ENCODE measurements around the gene CHMP4B. TPM values are rescaled to one million over a fixed set of nuclear protein-coding genes. Genes with fewer than 3 reads are reported as not detected.

Gene CHMP4B
- total and polyA plus RNA-seq, 7 donors = 102 to 394 (median 115) TPM

GRCh38 chr20:33837096-33837830 lies 26.1 kb downstream of the CHMP4B start:
- no peak overlapping the region for H3K4me3 ChIP-seq
- H3K27me3 ChIP-seq = no peaks in the 10 kb centered on the region
- 82 to 85% methylated on average over 5 of the region's 5 CpGs for WGBS, 2 donors
- TF ChIP-seq EP300 (IDR thresholded peaks at IDR 0.05) = no peak
- no peak for TF ChIP-seq POLR2A (IDR thresholded peaks at IDR 0.05)
- H3K9me3 ChIP-seq = no peaks in the 10 kb centered on the region
- intact Hi-C loops (cut with DNase I) = no loop called here
- H3K4me1 ChIP-seq = peaks cover 0 to 97% (median 88%) of the 10 kb centered on the region in 4 donors
- no peak for DNase-seq
- no peak overlapping the region for H3K27ac ChIP-seq
- no peaks in the 10 kb centered on the region for H3K36me3 ChIP-seq

DNA sequence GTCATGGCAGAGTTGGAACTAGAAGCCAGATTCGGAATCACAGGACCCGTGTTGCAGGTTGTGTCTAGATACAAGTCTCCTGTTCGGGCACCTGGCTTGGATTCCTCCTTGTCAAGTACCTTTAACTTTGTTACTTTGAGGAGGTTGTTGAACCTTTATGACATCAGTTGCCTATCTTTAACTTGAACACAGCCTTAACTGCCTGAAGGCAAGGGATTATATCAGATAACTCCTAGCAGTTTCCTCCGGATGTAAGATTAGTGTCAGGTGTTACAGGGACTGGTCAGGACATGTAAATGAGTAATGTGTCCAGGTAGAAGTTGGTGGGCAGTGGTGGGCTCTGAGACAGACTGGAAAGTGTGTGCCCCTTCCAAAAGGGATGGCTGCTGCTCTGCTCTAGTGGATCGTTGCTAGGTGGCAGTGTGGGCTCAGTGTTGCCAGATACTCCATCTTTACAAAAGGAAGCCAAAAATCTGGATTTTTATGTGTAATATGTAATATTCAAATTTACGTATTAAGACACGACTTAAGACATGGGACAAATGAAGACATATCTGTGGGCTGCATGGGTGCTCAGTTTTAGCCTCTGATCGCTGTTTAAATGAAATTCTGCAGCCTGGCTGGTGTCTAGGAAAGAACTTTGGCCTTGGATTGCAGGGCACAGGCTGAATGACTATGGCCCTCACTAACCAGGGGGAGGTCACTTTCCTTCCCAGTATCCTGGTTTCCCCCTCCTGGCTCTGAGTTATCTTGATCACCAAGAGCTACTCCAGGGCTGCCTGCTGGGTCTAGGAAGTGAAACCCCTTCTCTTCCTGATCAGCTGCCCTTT lies 27.1 kb downstream of the CHMP4B start:
- H3K4me3 ChIP-seq = no peak overlapping the region
- WGBS, 2 donors = 35 to 73% methylated on average over 8 of the region's 8 CpGs
- H3K4me1 ChIP-seq = peaks cover 0 to 97% (median 89%) of the 10 kb centered on the region in 4 donors
- H3K27ac ChIP-seq = no peak overlapping the region
- H3K36me3 ChIP-seq = no peaks in the 10 kb centered on the region
- no peaks in the 10 kb centered on the region for H3K9me3 ChIP-seq
- no peak for DNase-seq
- TF ChIP-seq POLR2A (IDR thresholded peaks at IDR 0.05) = no peak
- no peak for TF ChIP-seq POLR2AphosphoS5 (IDR thresholded peaks at IDR 0.05)
- no peak for TF ChIP-seq EP300 (IDR thresholded peaks at IDR 0.05)
- no peak for TF ChIP-seq CTCF (IDR thresholded peaks at IDR 0.05)
- no peaks in the 10 kb centered on the region for H3K27me3 ChIP-seq
- intact Hi-C loops (cut with DNase I) = no loop called here

DNA sequence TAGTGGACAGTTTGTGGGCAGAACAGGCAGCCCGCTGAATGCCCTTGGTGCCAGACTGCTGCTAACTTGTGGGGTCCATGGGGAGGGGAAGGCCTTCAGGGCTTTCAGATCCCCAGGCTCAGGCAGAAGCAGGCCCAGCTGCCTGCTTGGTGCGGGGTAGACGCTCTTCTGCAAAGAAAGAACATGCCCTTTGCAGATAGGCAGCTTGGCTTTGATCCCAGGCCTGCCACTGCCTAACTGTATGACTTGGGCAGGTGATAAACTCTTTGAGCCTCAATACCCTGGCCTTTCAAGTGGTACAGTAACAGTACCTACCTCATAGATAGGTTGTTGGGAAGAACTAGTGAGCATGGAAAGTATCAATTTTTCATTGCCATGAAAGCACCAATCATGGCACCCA lies 28.4 kb downstream of the CHMP4B start:
- TF ChIP-seq CTCF (IDR thresholded peaks at IDR 0.05) (no peak), EP300 (IDR thresholded peaks at IDR 0.05) (no peak), POLR2AphosphoS5 (IDR thresholded peaks at IDR 0.05) (no peak), POLR2A (IDR thresholded peaks at IDR 0.05) (no peak)
- peaks cover 0 to 97% (median 87%) of the 10 kb centered on the region in 4 donors for H3K4me1 ChIP-seq
- no peaks in the 10 kb centered on the region for H3K9me3 ChIP-seq
- no peak overlapping the region for H3K4me3 ChIP-seq
- H3K27ac ChIP-seq = no peak overlapping the region
- H3K36me3 ChIP-seq = no peaks in the 10 kb centered on the region
- intact Hi-C loops (cut with DNase I) = no loop called here
- 39 to 66% methylated on average over 3 of the region's 3 CpGs for WGBS, 2 donors
- no peaks in the 10 kb centered on the region for H3K27me3 ChIP-seq
- no peak for DNase-seq

- no peaks in the 10 kb centered on the region for H3K36me3 ChIP-seq
- H3K4me3 ChIP-seq = no peak overlapping the region
- H3K27me3 ChIP-seq = no peaks in the 10 kb centered on the region
- peak; percentile 4 for DNase-seq
- no peak for TF ChIP-seq CTCF (IDR thresholded peaks at IDR 0.05)
- TF ChIP-seq EP300 (IDR thresholded peaks at IDR 0.05) = no peak
- no peak for TF ChIP-seq POLR2A (IDR thresholded peaks at IDR 0.05)
- H3K27ac ChIP-seq = no peak overlapping the region
- WGBS, 2 donors = 82 to 92% methylated on average over 7 of the region's 7 CpGs
- intact Hi-C loops (cut with DNase I) = no loop called here
- H3K9me3 ChIP-seq = no peaks in the 10 kb centered on the region
- H3K4me1 ChIP-seq = peaks cover 0 to 94% (median 88%) of the 10 kb centered on the region in 4 donors
Observed at GRCh38 chr20:33840160-33840559, 29.0 kb downstream of the CHMP4B start.

DNA sequence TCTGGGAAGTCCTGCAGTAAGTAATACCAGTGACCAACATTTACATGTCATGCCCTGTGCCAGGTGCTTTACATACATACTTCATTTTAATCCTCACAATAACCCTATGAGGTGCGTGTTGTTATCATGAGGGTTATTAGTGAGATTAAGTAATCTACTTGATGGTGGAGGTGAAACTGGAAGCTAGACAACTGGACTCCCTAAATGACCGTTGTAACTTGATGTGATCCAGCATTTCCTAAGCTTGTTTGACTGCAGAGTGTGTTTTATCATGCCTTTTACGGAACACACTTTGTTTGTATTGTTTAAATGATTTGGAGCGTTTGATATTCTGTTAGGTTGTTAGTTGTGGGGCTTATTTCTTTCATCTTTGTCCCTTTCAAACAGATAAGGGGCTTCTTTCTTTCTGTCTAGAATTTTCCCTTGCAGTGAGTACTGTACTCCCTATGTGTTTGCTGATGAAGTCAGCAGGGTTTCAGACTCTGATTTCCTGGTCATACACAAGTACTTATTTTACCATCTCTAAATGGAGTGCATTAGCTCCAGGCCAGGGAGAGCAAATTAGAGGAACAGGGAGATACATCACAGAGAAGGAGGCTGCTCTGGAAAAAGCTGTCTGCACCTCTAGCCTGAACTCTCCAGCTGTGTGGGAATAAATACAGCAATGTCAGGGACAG lies 29.7 kb downstream of the CHMP4B start:
- no peaks in the 10 kb centered on the region for H3K36me3 ChIP-seq
- H3K4me1 ChIP-seq = peaks cover 0 to 95% (median 86%) of the 10 kb centered on the region in 4 donors
- intact Hi-C loops (cut with DNase I) = no loop called here
- H3K27me3 ChIP-seq = no peaks in the 10 kb centered on the region
- WGBS, 2 donors = 27 to 64% methylated on average over 4 of the region's 4 CpGs
- no peak overlapping the region for H3K4me3 ChIP-seq
- no peaks in the 10 kb centered on the region for H3K9me3 ChIP-seq
- DNase-seq = no peak
- peak overlapping the region in 2 of 4 donors; percentile 4 to 23 for H3K27ac ChIP-seq
- TF ChIP-seq EP300 (IDR thresholded peaks at IDR 0.05) = no peak
- TF ChIP-seq POLR2A (IDR thresholded peaks at IDR 0.05) = no peak
- TF ChIP-seq CTCF (IDR thresholded peaks at IDR 0.05) = no peak
- TF ChIP-seq POLR2AphosphoS5 (IDR thresholded peaks at IDR 0.05) = no peak

Measured in sigmoid colon (tissue), 7 donors.